Ovary (tissue), 9 donors: ENCODE measurements around the gene LINC00305. TPM values are rescaled to one million over a fixed set of nuclear protein-coding genes. Genes with fewer than 3 reads are reported as not detected.

Experiments used
- DNase-seq, 5 donors: peaks; one replicate each; pipeline ENCODE4 v3.0.0-alpha.2; 2019 to 2020
- H3K27ac ChIP-seq, 2 donors: fragments of 200-600 bp; one replicate each; pipeline versions ENCODE4 v1.5.1 to v1.8.0; 2019 to 2022
- H3K27me3 ChIP-seq: fragments of 200-600 bp; one replicate; pipeline ENCODE4 v1.8.0; 2022
- H3K36me3 ChIP-seq: fragments of 200-600 bp; sonication (generic); one replicate; pipeline ENCODE4 v1.5.1; 2019
- H3K4me1 ChIP-seq: one replicate; pipeline ENCODE4 v1.8.1; 2013; ENCODE audit warnings: mild to moderate bottlenecking, moderate library complexity; ENCODE audit not compliant: insufficient read depth
- H3K4me3 ChIP-seq: fragments of 200-600 bp; sonication (generic); one replicate; pipeline ENCODE4 v1.5.1; 2017
- H3K9me3 ChIP-seq, 2 donors: fragments of 200-600 bp in 1 of 2; sonication (generic) in 1 of 2; one replicate each; pipeline versions ENCODE4 v1.5.1 to v1.8.1; 2013 to 2019; ENCODE audit warnings: mild to moderate bottlenecking in 1 of 2, moderate library complexity in 1 of 2
- CTCF ChIP-seq, 3 donors: fragments of 450-650 bp in 2 of 3; fragments of 200-600 bp in 1 of 3; IDR thresholded peaks; one replicate each; pipeline versions ENCODE4 v1.5.1 to v1.8.0; 2016 to 2022; ENCODE audit warnings: antibody characterized with exemption in 3 of 3, mild to moderate bottlenecking in 1 of 3
- EP300 ChIP-seq: sonication (generic); formaldehyde crosslinking; IDR thresholded peaks from one replicate; pipeline ENCODE4 v1.6.1; 2017; ENCODE audit warnings: antibody characterized with exemption
- POLR2A ChIP-seq: fragments of 450-650 bp; IDR thresholded peaks from one replicate; pipeline ENCODE4 v1.6.1; 2017; ENCODE audit warnings: antibody characterized with exemption, mild to moderate bottlenecking, moderate library complexity
- WGBS, 3 donors: extraction: QIAGEN DNeasy Blood & Tissue Kit in 1 of 3; methylation state at CpG; one replicate each; pipeline versions ENCODE4 v1.1.5 to v1.1.7; 2013 to 2017; 5-methylcytosine and 5-hydroxymethylcytosine counted together
- intact Hi-C, 4 donors: fragments of 100-400 bp; cut with DNase I; formaldehyde crosslinking; loops; one replicate each; pipeline versions ENCODE4 v1.11.0 to v1.15.1; 2022 to 2023
- polyA plus RNA-seq, 2 donors: library from polyadenylated mRNA; stranded (reverse); fragments of 200-250 nt in 1 of 2; fragments of 350-450 nt in 1 of 2; fragmentation: Illumina TruSeq in 1 of 2; extraction: RNeasy Lipid Tissue Mini Kit (QIAGEN cat#74804) in 1 of 2; gene quantifications; one replicate each; pipeline ENCODE4 v1.2.3, GENCODE V29; 2013 to 2014
- total RNA-seq, 7 donors: library from RNA; depleted of rRNA in 2 of 7; stranded (reverse); fragments of >200 nt in 2 of 7; fragmentation: NEBNext Ultra II Directional in 3 of 7; extraction: Animal tissue kit (Norgen Biotek cat#: 25700) in 3 of 7; gene quantifications; one replicate each; pipeline versions ENCODE4 v1.1.0 to v1.2.4, GENCODE V29; 2016 to 2023
- donor health status: DM: no; HTN: no; CAD: no; lungs with moderate emphysema.
- donor health status: DM: no; HTN: no; CAD: no.
- donor health status: Bipolar disorder and iron deficiency.
- donor health status: DM: yes; HTN: yes; CAD: no.
- donor health status: DM: no; HTN: no; CAD: no.
- donor health status: DM: yes; HTN: yes; CAD: no.

Gene LINC00305
- total and polyA plus RNA-seq, 9 donors = 0.12 TPM; not detected in 8

GRCh38 chr18:64032312-64032711 lies 116.6 kb downstream of the LINC00305 start:
- Histone ChIP-seq H3K4me3 (no peak overlapping the region), H3K9me3 (no peaks in the 10 kb centered on the region), H3K27ac (no peak overlapping the region), H3K4me1 (no peaks in the 10 kb centered on the region), H3K36me3 (no peaks in the 10 kb centered on the region), H3K27me3 (no peaks in the 10 kb centered on the region)
- DNase-seq = no peak
- intact Hi-C loops = no loop called here
- WGBS, 3 donors = 72 to 82% (median 77%) methylated on average over 6 of the region's 6 CpGs
- TF ChIP-seq EP300 = no peak
- no peak for TF ChIP-seq CTCF (IDR thresholded peaks at IDR 0.05)
- no peak for TF ChIP-seq POLR2A

- H3K27me3 ChIP-seq = no peaks in the 10 kb centered on the region
- intact Hi-C loops = no loop called here
- 86 to 90% (median 89%) methylated on average over 3 of the region's 3 CpGs for WGBS, 3 donors
- H3K4me1 ChIP-seq = no peaks in the 10 kb centered on the region
- no peaks in the 10 kb centered on the region for H3K9me3 ChIP-seq
- H3K4me3 ChIP-seq = no peak overlapping the region
- no peak for DNase-seq
- H3K36me3 ChIP-seq = no peaks in the 10 kb centered on the region
- no peak overlapping the region for H3K27ac ChIP-seq
- no peak for TF ChIP-seq POLR2A
- no peak for TF ChIP-seq CTCF (IDR thresholded peaks at IDR 0.05)
- no peak for TF ChIP-seq EP300
These were observed 117.5 kb downstream of the LINC00305 start for GRCh38 chr18:64031411-64031810.

Other genes starting within 250 kb of the LINC00305 start
- gene SERPINB10, start 241.1 kb downstream of the LINC00305 start, total RNA-seq = 1 to 10 TPM in 1 of 7 donors, not detected in 6; 2.0 TPM
- gene SERPINB10, start 241.1 kb downstream of the LINC00305 start, polyA plus RNA-seq = not detected
- gene HMSD, start 199.8 kb downstream of the LINC00305 start, total RNA-seq = 1 to 10 TPM in 1 of 7 donors, not detected in 6; 2.0 TPM
- under 1 TPM; 0.02 to 0.08 TPM for gene HMSD, start 199.8 kb downstream of the LINC00305 start, polyA plus RNA-seq
- 10 to 100 TPM in 1 of 7 donors, 1 to 10 TPM in 6; 4.9 to 10.7 (median 6.9) TPM for gene SERPINB8, start 179.0 kb downstream of the LINC00305 start, total RNA-seq
- 10 to 100 TPM in 1 of 2 donors, 1 to 10 TPM in 1; 4.4 to 10.5 TPM for gene SERPINB8, start 179.0 kb downstream of the LINC00305 start, polyA plus RNA-seq